GM18870 (cell line): ENCODE measurements around the gene GSE1.

Source experiments
- ATAC-seq: cut with Tn5 transposase; IDR thresholded peaks from one replicate; pipeline ENCODE4 v1.9.1; 2021; ENCODE audit warnings: moderate library complexity; ENCODE audit not compliant: unreplicated experiment

Gene GSE1

DNA sequence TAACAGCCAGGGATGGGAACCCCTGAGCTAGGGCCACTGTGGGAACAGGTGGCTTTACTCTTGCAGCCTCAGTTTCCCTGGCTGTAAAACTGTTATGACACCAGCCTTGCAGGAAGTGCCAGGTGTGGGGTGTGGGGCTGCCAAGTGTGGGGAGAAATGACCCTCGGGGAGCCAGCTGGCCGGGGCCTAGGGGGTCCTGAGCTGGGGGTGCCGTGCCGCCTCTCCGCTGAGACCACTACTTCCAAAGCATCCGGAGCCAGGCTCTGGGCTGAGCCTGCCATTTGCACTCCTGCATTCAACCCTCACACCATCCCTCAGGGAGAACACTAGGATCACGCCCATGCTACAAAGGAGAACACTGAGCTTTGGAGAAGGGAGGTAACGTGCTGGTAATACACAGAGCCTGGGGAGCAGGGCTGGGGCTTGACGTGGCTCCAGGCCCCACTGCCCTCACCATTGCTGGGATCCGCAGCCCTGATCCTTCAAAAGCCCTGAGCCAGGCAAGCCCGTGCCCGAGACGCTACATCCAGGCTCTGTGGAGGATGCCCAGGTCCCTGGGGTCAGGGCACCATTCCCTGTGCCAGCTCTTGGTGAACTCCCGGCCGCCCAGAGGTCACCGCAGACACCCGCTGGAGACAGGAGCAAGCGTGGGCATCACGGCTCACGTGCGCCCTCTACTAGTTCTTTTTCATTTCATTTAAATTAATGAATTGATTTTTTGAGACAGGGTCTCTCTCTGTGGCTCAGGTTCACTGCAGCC is 104.5 kb downstream of the GSE1 start:
- ATAC-seq = no peak

DNA sequence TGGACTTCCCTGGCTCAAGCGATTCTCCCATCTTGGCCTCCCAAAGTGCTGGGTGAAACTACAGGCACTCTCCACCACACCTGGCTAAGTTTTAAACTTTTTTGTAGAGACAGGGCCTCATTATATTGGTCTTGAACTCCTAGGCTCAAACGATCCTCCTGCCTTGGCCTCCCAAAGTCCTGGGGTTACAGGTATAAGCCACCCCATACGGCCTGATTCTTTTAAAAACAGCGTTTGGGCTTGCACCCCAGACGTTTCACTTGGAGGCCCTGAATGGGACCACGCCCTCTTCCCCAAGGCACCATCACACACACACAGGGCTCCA is 105.0 kb downstream of the GSE1 start:
- no peak for ATAC-seq

GRCh38 chr16:85718682-85719081 is 105.6 kb downstream of the GSE1 start:
- ATAC-seq = no peak

- ATAC-seq = no peak
Measured at GRCh38 chr16:85719605-85720301, 106.6 kb downstream of the GSE1 start.

- no peak for ATAC-seq
Measured at GRCh38 chr16:85720302-85720637, 107.1 kb downstream of the GSE1 start.

DNA sequence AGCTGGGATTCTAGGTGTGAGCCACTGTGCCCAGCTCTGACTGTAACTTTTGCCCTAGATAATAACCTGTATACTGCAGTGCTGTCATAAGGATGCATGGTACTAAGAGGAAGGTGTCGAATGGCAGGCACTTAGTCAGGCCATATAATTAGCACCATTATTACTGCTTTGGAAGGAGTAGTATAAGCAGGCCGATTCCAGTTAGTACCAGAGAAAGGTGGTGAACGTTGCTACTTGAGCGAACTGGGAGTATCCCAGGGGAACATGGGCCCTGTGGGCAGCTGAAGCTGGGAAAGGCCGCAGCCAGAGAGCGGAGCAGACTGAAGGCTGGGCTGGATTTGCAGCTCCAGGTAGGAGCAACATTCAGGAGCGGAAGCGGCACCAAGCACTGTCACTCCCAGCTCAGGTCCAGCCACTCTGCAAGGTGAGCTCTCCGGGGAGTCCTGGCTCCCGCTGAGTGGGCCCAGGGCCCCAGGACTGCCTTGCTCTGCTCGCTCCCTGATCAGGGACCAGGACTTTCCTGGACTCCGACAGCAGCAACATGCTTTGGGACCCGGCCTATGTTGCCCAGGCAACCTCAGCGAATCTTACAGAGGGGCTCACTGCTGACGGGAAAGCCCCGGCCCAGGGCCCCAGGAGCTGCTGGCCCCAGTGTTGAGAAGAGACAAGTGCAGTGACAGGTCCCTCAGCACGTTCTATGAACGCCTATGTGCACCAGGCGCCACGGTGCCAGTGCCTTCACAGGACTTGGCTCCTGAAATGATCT is 109.2 kb downstream of the GSE1 start:
- ATAC-seq = no peak

DNA sequence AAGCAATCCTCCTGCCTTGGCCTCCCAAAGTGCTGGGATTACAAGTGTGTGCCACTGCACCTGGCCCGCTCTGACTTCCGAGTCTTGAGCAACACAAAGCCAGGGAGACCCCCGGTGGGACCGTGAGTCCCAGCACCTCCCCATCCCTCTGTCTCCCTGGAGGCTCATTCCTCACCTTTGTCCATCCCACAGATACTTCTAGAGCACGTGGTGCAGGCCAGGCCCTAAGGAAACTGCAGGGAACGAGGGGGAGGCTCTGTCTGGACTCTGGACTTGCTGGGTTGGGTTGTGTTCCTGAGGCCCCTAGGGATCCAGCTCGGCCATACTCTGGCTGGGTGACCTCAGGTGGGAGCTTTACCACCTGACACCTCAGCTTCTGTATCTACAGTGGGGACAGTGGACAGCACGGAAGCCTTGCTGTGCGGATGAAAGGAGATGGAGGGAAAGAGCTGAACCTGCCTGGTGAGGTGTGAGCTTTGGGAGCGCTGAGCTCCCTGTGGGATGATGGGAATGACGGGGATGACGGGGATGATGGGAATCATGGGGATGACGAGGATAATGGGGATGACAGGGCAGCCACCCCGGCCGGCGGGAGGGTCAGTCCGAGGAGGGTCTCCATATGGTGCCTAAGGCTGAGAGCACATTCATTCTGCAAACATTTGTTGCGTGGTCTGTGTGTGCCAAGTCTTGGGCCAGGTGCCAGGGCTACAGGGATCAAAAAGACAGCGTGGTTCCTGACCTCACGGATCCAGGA is 111.2 kb downstream of the GSE1 start:
- no peak for ATAC-seq

- no peak for ATAC-seq
Measured at GRCh38 chr16:85724936-85725335, 111.8 kb downstream of the GSE1 start.
